Endodermal cell (in vitro differentiated cells): ENCODE results near the gene ZBTB7C. TPM values are rescaled to one million over a fixed set of nuclear protein-coding genes. Genes with fewer than 3 reads are reported as not detected.

Experiments
- DNase-seq: peaks from one replicate; pipeline ENCODE4 v3.0.0-alpha.2; 2017
- H3K27ac ChIP-seq: 2 replicates; pipeline ENCODE4 v1.5.1; 2013; ENCODE audit warnings: mild to moderate bottlenecking, low read depth, low read length, moderate library complexity
- H3K27me3 ChIP-seq: 2 replicates; pipeline ENCODE4 v1.6.1; 2013; ENCODE audit warnings: mild to moderate bottlenecking, low read length, moderate library complexity; ENCODE audit not compliant: insufficient read depth, control insufficient read depth, poor library complexity, severe bottlenecking
- H3K36me3 ChIP-seq: 2 replicates; pipeline ENCODE4 v1.7.0; 2013; ENCODE audit warnings: mild to moderate bottlenecking, low read length, moderate library complexity; ENCODE audit not compliant: control insufficient read depth, insufficient read depth
- H3K4me1 ChIP-seq: one replicate; pipeline ENCODE4 v1.7.0; 2013; ENCODE audit warnings: low read length; ENCODE audit not compliant: control insufficient read depth, insufficient read depth
- H3K4me3 ChIP-seq: 2 replicates; pipeline ENCODE4 v1.5.1; 2013; ENCODE audit warnings: mild to moderate bottlenecking, low read length, moderate library complexity
- H3K9ac ChIP-seq: 2 replicates; pipeline ENCODE4 v1.6.1; 2013; ENCODE audit warnings: mild to moderate bottlenecking, low read length, moderate library complexity; ENCODE audit not compliant: poor library complexity, severe bottlenecking; ENCODE audit errors: extremely low read depth
- H3K9me3 ChIP-seq: 2 replicates; pipeline ENCODE4 v1.6.1; 2013; ENCODE audit warnings: mild to moderate bottlenecking, low read length, moderate library complexity; ENCODE audit not compliant: control insufficient read depth
- H3K27ac Mint-ChIP-seq: 2 replicates; pipeline ENCODE4 v1.8.0; 2020; ENCODE audit warnings: mixed read lengths
- H3K27me3 Mint-ChIP-seq: 2 replicates; pipeline ENCODE4 v1.8.0; 2021; ENCODE audit warnings: mild to moderate bottlenecking, mixed read lengths; ENCODE audit not compliant: insufficient read depth
- H3K36me3 Mint-ChIP-seq: 2 replicates; pipeline ENCODE4 v1.8.0; 2020; ENCODE audit warnings: low read depth, mixed read lengths
- H3K4me1 Mint-ChIP-seq: 2 replicates; pipeline ENCODE4 v1.8.0; 2020; ENCODE audit warnings: mixed read lengths
- H3K4me3 Mint-ChIP-seq: 2 replicates; pipeline ENCODE4 v1.8.0; 2020; ENCODE audit warnings: mild to moderate bottlenecking, moderate library complexity, mixed read lengths
- H3K9me3 Mint-ChIP-seq: 2 replicates; pipeline ENCODE4 v1.8.0; 2020; ENCODE audit warnings: mild to moderate bottlenecking, mixed read lengths
- WGBS, 2 experiments: methylation state at CpG; one replicate each; pipeline versions ENCODE4 v1.1.5 to v1.1.7; 2013; ENCODE audit warnings: missing lambda C conversion rate in 2 of 2, mixed read lengths in 1 of 2; ENCODE audit not compliant: insufficient coverage in 1 of 2, insufficient read length in 1 of 2; 5-methylcytosine and 5-hydroxymethylcytosine counted together
- total RNA-seq, 2 donors: library from RNA; stranded (reverse); fragmentation: NEBNext Ultra II Directional in 1 of 2; extraction: Animal tissue kit (Norgen Biotek cat#: 25700) in 1 of 2; gene quantifications; 2 replicates in 1 of 2; 3 replicates in 1 of 2; pipeline ENCODE4 v1.2.1, GENCODE V29; 2021
- TF ChIP-seq, protein P1 (sequence below): fragments of 200-600 bp; sonication (generic); conservative IDR thresholded peaks from 2 replicates; pipeline ENCODE4 v1.5.0; 2021; ENCODE audit warnings: antibody characterized with exemption, mild to moderate bottlenecking

The ZBTB7C gene
- total RNA-seq, 2 donors from 2014 or later, result 0.31 to 0.62 TPM

DNA sequence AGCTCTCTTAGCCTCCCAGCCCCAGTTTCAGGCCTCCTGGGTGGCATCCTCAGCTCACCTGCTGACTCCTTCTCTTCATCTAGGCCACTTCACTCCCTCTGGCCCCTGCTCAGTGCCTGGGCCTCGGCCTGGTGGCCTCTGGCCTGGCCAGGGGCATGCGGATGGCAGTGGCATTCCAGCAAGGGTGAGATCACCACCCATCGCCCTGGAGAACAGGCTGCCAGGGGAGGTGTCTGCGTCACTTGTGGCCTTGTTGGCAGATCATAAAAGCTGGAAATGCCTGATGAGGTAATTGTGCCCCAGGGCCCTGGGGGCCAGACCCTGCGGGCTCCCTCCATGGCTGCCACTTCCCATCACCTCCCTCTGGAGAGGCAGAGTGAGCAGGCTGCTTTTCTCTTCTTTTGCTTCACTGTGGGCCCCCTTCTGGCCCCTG lies 406.2 kb downstream of the ZBTB7C start:
- H3K9me3 Mint-ChIP-seq, result peaks cover 5% of the 10 kb centered on the region
- H3K27ac ChIP-seq, result no peak overlapping the region
- H3K27ac Mint-ChIP-seq, result no peak overlapping the region
- H3K36me3 ChIP-seq, result no peaks in the 10 kb centered on the region
- no peaks in the 10 kb centered on the region for H3K36me3 Mint-ChIP-seq
- H3K4me1 ChIP-seq, result peaks cover 3% of the 10 kb centered on the region
- H3K4me1 Mint-ChIP-seq, result peaks cover 7% of the 10 kb centered on the region
- TF ChIP-seq, protein P1, sequence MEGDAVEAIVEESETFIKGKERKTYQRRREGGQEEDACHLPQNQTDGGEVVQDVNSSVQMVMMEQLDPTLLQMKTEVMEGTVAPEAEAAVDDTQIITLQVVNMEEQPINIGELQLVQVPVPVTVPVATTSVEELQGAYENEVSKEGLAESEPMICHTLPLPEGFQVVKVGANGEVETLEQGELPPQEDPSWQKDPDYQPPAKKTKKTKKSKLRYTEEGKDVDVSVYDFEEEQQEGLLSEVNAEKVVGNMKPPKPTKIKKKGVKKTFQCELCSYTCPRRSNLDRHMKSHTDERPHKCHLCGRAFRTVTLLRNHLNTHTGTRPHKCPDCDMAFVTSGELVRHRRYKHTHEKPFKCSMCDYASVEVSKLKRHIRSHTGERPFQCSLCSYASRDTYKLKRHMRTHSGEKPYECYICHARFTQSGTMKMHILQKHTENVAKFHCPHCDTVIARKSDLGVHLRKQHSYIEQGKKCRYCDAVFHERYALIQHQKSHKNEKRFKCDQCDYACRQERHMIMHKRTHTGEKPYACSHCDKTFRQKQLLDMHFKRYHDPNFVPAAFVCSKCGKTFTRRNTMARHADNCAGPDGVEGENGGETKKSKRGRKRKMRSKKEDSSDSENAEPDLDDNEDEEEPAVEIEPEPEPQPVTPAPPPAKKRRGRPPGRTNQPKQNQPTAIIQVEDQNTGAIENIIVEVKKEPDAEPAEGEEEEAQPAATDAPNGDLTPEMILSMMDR, result no peak
- H3K27me3 Mint-ChIP-seq, result no peaks in the 10 kb centered on the region
- H3K27me3 ChIP-seq, result no peaks in the 10 kb centered on the region
- DNase-seq, result no peak
- WGBS, 2 experiments, result 88 to 92% methylated on average over 2 to 5 of the region's 5 CpGs
- H3K9me3 ChIP-seq, result no peaks in the 10 kb centered on the region
- no peak overlapping the region for H3K9ac ChIP-seq
- H3K4me3 ChIP-seq, result no peak overlapping the region
- H3K4me3 Mint-ChIP-seq, result no peak overlapping the region

DNA sequence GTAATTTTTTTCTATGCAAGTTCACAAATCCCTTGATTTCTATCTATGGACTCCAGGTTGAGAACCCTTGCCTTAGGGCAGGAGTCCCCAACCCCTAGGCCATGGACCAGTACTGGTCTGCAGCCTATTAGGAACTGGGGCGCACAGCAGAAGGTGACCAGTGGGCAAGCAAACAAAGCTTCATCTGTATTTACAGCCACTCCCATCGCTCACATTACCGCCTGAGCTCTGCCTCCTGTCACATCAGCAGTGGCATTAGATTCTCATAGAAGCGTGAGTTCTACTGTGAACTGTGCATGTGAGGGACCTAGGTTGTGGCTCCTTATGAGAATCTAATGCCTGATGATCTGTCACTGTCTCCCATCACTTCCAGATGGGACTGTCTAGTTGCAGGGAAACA lies 408.5 kb downstream of the ZBTB7C start:
- Mint-ChIP-seq H3K36me3 (no peaks in the 10 kb centered on the region), H3K27me3 (no peaks in the 10 kb centered on the region), H3K4me1 (peaks cover 7% of the 10 kb centered on the region), H3K4me3 (no peak overlapping the region), H3K27ac (no peak overlapping the region), H3K9me3 (peaks cover 15% of the 10 kb centered on the region)
- Histone ChIP-seq H3K4me1 (peaks cover 4% of the 10 kb centered on the region), H3K9ac (no peak overlapping the region), H3K4me3 (no peak overlapping the region), H3K27ac (no peak overlapping the region), H3K36me3 (no peaks in the 10 kb centered on the region), H3K27me3 (no peaks in the 10 kb centered on the region), H3K9me3 (peaks cover 11% of the 10 kb centered on the region)
- WGBS, 2 experiments, result 94 to 95% methylated on average over 3 to 4 of the region's 4 CpGs
- TF ChIP-seq, protein P1, result no peak
- no peak for DNase-seq

DNA sequence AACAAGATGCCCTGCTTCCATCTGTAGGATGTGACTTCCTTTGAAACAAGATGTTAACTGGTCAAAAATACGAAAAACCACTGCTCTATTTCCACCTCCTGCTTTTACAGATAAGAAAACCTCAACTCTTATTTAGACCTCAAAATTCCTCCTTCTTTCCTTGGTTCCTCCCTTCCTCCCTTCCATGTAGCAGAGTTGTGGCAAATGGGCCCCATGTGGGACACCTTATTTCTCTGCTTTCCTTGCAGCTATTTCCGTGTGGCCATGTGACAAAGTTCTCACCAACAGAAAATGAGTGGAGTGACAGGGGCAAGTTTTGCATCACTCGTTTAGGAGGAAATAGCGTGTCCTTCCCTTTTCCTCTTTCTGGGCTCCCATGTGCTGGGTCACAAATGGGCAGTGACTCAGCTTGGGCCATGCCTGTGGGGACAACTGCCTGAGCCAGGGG lies 409.4 kb downstream of the ZBTB7C start:
- Mint-ChIP-seq H3K36me3 (no peaks in the 10 kb centered on the region), H3K4me1 (peaks cover 9% of the 10 kb centered on the region), H3K27me3 (no peaks in the 10 kb centered on the region), H3K27ac (no peak overlapping the region), H3K9me3 (peaks cover 15% of the 10 kb centered on the region), H3K4me3 (no peak overlapping the region)
- TF ChIP-seq, protein P1, result no peak
- peaks cover 4% of the 10 kb centered on the region for H3K4me1 ChIP-seq
- H3K27me3 ChIP-seq, result no peaks in the 10 kb centered on the region
- no peak overlapping the region for H3K27ac ChIP-seq
- WGBS, 2 experiments, result 90 to 100% methylated on average over 4 of the region's 4 CpGs
- H3K4me3 ChIP-seq, result no peak overlapping the region
- no peak for DNase-seq
- no peaks in the 10 kb centered on the region for H3K36me3 ChIP-seq
- peaks cover 11% of the 10 kb centered on the region for H3K9me3 ChIP-seq
- no peak overlapping the region for H3K9ac ChIP-seq
